K562 (cell line): ENCODE data around the gene KRT14. TPM values are rescaled to one million over a fixed set of nuclear protein-coding genes. Genes with fewer than 3 reads are reported as not detected.

ENCODE experiments used
- ATAC-seq: fragments of 200-7000 bp; cut with Tn5 transposase; 3 replicates; pipeline ENCODE4 v1.9.1; 2020; ENCODE audit warnings: moderate library complexity
- BruUV-seq: library from RNA; stranded (reverse); fragments of 400-500 nt; replicated peaks from 2 replicates; lab custom pipeline; 2021; lab: Mats Ljungman, UMichigan
- CTCF ChIA-PET: fragments of 300-600 bp; formaldehyde crosslinking; extraction: SDS; loops from one replicate; lab custom pipeline; 2021; ENCODE audit warnings: low intra/inter-chr PET ratio; lab: Yijun Ruan, JAX
- POLR2A ChIA-PET: fragments of 300-600, 350-650 bp; sonication (Branson Sonifier 250); formaldehyde crosslinking; extraction: SDS; loops from one replicate; lab custom pipeline; 2021; ENCODE audit warnings: antibody characterized with exemption, inconsistent platforms; lab: Yijun Ruan, JAX
- DNase-seq, 4 experiments: peaks; one replicate each; pipeline versions ENCODE4 v3.0.0 to v3.0.0-alpha.2; 2011 to 2018; ENCODE audit warnings: low spot score in 3 of 4, mixed read lengths in 3 of 4; ENCODE audit errors: extremely low read depth in 1 of 4
- FAIRE-seq: peaks from 2 replicates; lab custom pipeline; 2011; peaks lifted over from hg19 to GRCh38; lab: Jason Lieb, UNC
- H2AFZ ChIP-seq: 2 replicates; pipeline ENCODE4 v1.6.0; 2011; ENCODE audit warnings: low read depth, low read length, control low read depth, inconsistent platforms
- H3K27ac ChIP-seq: fragments of 200-600 bp; 3 replicates; pipeline ENCODE4 v1.8.0; 2011; ENCODE audit warnings: low read depth, mild to moderate bottlenecking, control low read depth, inconsistent platforms, low read length, moderate library complexity, mixed read lengths; ENCODE audit errors: extremely low read depth
- H3K27me3 ChIP-seq, 2 experiments: fragments of 300-600 bp in 1 of 2; 2 replicates in 1 of 2; 3 replicates in 1 of 2; pipeline versions ENCODE4 v1.6.0 to v1.8.0; 2011; ENCODE audit warnings: inconsistent platforms in 2 of 2, low read length in 2 of 2, mild to moderate bottlenecking in 1 of 2, mixed read lengths in 1 of 2, moderate library complexity in 1 of 2; ENCODE audit not compliant: control insufficient read depth in 2 of 2, insufficient read depth in 2 of 2
- H3K36me3 ChIP-seq: fragments of 300-600 bp; 3 replicates; pipeline ENCODE4 v1.8.0; 2011; ENCODE audit warnings: mild to moderate bottlenecking, low read length, inconsistent platforms; ENCODE audit not compliant: control insufficient read depth, insufficient read depth
- H3K4me1 ChIP-seq, 2 experiments: fragments of 200-600 bp in 1 of 2; replicated peaks in 1 of 2; 2 replicates in 1 of 2; 3 replicates in 1 of 2; pipeline versions ENCODE4 v1.5.1 to v1.8.0; 2011; ENCODE audit warnings: inconsistent platforms in 2 of 2, low read length in 2 of 2, mild to moderate bottlenecking in 1 of 2, mixed read lengths in 1 of 2, moderate library complexity in 1 of 2; ENCODE audit not compliant: control insufficient read depth in 2 of 2, insufficient read depth in 2 of 2
- H3K4me2 ChIP-seq: 2 replicates; pipeline ENCODE4 v1.6.1; 2011; ENCODE audit warnings: low read length, control low read depth, inconsistent platforms, mixed read lengths; ENCODE audit not compliant: insufficient read depth
- H3K4me3 ChIP-seq: fragments of 200-600 bp; sonication (generic), shearing (Covaris generic); 2 replicates; pipeline ENCODE4 v1.5.1; 2016; ENCODE audit warnings: control low read depth, inconsistent platforms
- H3K79me2 ChIP-seq: fragments of 200-600 bp; 3 replicates; pipeline ENCODE4 v1.8.0; 2011; ENCODE audit warnings: low read length, inconsistent platforms; ENCODE audit not compliant: control insufficient read depth, insufficient read depth
- H3K9ac ChIP-seq, 2 experiments: 2 replicates each; pipeline versions ENCODE4 v1.6.0 to v1.6.1; 2011; ENCODE audit warnings: low read depth in 2 of 2, low read length in 2 of 2, control low read depth in 1 of 2, inconsistent platforms in 1 of 2, mild to moderate bottlenecking in 1 of 2, mixed read lengths in 1 of 2; ENCODE audit not compliant: insufficient read depth in 1 of 2
- H3K9me1 ChIP-seq: one replicate; pipeline ENCODE4 v1.6.0; 2011; ENCODE audit warnings: inconsistent platforms, mild to moderate bottlenecking, low read length, moderate library complexity; ENCODE audit not compliant: control insufficient read depth, insufficient read depth
- H3K9me3 ChIP-seq: replicated peaks from 2 replicates; pipeline ENCODE4 v1.5.1; 2011; ENCODE audit warnings: low read depth, low read length, inconsistent platforms; ENCODE audit not compliant: control insufficient read depth, insufficient read depth
- H4K20me1 ChIP-seq: replicated peaks from 2 replicates; pipeline ENCODE4 v1.6.1; 2011; ENCODE audit warnings: low read length, inconsistent platforms, mixed read lengths; ENCODE audit not compliant: control insufficient read depth, insufficient read depth
- EZH2 ChIP-seq: IDR thresholded peaks from 2 replicates; pipeline ENCODE4 v1.6.1; 2012; ENCODE audit warnings: low read depth, mild to moderate bottlenecking, inconsistent platforms, low read length, borderline replicate concordance
- KAT2B ChIP-seq: IDR thresholded peaks from one replicate; pipeline ENCODE4 v1.6.1; 2012; ENCODE audit warnings: low read depth, mild to moderate bottlenecking, control low read depth, inconsistent platforms, low read length, moderate library complexity
- MEIS2 ChIP-seq: fragments of 450-650 bp; IDR thresholded peaks from 2 replicates; pipeline ENCODE4 v1.6.1; 2014; ENCODE audit warnings: mild to moderate bottlenecking; ENCODE audit not compliant: partially characterized antibody
- TAF15 ChIP-seq: fragments of 200-400 bp; formaldehyde crosslinking; IDR thresholded peaks from 2 replicates; pipeline ENCODE4 v1.6.1; 2017; ENCODE audit warnings: mild to moderate bottlenecking, low read depth, low read length, moderate library complexity
- ZNF175 ChIP-seq: fragments of 200-800 bp; sonication (Bioruptor generic); IDR thresholded peaks from 2 replicates; pipeline ENCODE4 v1.6.1; 2016; ENCODE audit warnings: low read depth, mild to moderate bottlenecking, missing genetic modification characterization, missing compliant biosample characterization
- WGBS: fragments of 100-300 bp; shearing (Covaris generic); methylation state at CpG from one replicate; pipeline ENCODE4 v1.1.6; 2016; ENCODE audit warnings: low coverage, mixed read lengths; ENCODE audit not compliant: insufficient coverage; ENCODE audit errors: missing lambda C conversion rate; 5-methylcytosine and 5-hydroxymethylcytosine counted together
- in situ Hi-C: fragments of 300-500 bp; cut with MboI; formaldehyde crosslinking; loops from 4 replicates; pipeline ENCODE4 v1.15.0; 2018; ENCODE audit warnings: inconsistent platforms, mixed read lengths
- intact Hi-C: fragments of 100-400 bp; cut with micrococcal nuclease; formaldehyde crosslinking; loops from 2 replicates; pipeline ENCODE4 v1.14.2; 2022
- polyA plus RNA-seq, 8 experiments: library from polyadenylated mRNA; depleted of rRNA in 4 of 8; stranded (reverse) in 5 of 8; unstranded in 3 of 8; fragments of >200 nt; fragmentation: Nextera tagmentation in 2 of 8; fragmentation: Illumina TruSeq in 1 of 8; extraction: Ambion mirVana in 2 of 8; extraction: Trizol in 1 of 8; gene quantifications; 2 replicates each; pipeline versions ENCODE4 v1.2.1 to v1.2.3, GENCODE V29; 2011 to 2014; ENCODE audit warnings: inconsistent platforms in 1 of 8, missing spikeins in 1 of 8
- total RNA-seq, 7 experiments: library from RNA; depleted of rRNA in 6 of 7; stranded (reverse); fragments of >200 nt in 6 of 7; fragmentation: Illumina TruSeq in 2 of 7; extraction: Trizol in 2 of 7; gene quantifications; 2 replicates each; pipeline versions ENCODE4 v1.2.1 to v1.2.3, GENCODE V29; 2011 to 2021; ENCODE audit warnings: low replicate concordance in 1 of 7
- TF ChIP-seq, protein P1 (sequence below): fragments of 200-800 bp; sonication (Bioruptor generic); IDR thresholded peaks from 2 replicates; pipeline ENCODE4 v1.6.1; 2016; ENCODE audit warnings: missing genetic modification characterization, missing compliant biosample characterization
- TF ChIP-seq, protein P2 (sequence below): fragments of 450-650 bp; IDR thresholded peaks from 2 replicates; pipeline ENCODE4 v1.6.1; 2016
- TF ChIP-seq, protein P3 (sequence below), 3 experiments: IDR thresholded peaks in 2 of 3; conservative IDR thresholded peaks in 1 of 3; 2 replicates each; pipeline ENCODE4 v1.5.1; 2011 to 2012; ENCODE audit warnings: low read length in 3 of 3, mild to moderate bottlenecking in 3 of 3, control low read depth in 2 of 3, improper control_type of control experiment in 1 of 3, inconsistent platforms in 1 of 3, low read depth in 1 of 3, mixed read lengths in 1 of 3, moderate library complexity in 1 of 3; ENCODE audit not compliant: insufficient read depth in 2 of 3

The KRT14 gene
- total and polyA plus RNA-seq, 9 of the 15 experiments (the other 6 are each of a cell fraction or from before 2014, with no cell fraction given), result 0.22 TPM; not detected in 8

DNA sequence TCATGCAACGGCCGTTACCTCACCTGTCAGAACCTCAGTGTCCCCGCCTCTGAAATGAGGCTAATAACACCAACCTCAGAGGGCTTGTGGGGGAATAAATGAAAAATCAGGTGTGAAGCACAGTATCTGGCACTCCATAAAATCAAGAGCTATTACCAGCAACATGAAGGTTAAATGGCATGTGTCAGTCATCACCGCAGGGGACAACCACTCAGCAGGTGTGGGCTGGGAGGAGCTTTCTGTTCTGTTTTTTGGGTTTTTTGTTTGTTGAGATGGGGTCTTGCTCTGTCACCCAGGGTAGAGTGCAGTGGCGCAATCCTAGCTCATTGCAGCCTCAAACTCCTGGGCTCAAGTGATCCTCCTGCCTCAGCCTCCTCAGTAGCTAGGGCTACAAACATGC lies 41.8 kb downstream of the KRT14 start:
- Histone ChIP-seq H3K27me3 (no peaks in the 10 kb centered on the region), H3K4me3 (no peak overlapping the region), H3K79me2 (no peaks in the 10 kb centered on the region), H3K36me3 (no peaks in the 10 kb centered on the region), H3K27ac (no peak overlapping the region), H2AFZ (peak overlapping the region; percentile 80), H3K4me1 (peaks cover 38 to 40% of the 10 kb centered on the region in 2 experiments), H3K4me2 (no peak overlapping the region), H3K9ac (no peak overlapping the region; a peak in 1 of 4 replicates), H3K9me3 (no peaks in the 10 kb centered on the region), H3K9me1 (no peaks in the 10 kb centered on the region), H4K20me1 (no peaks in the 10 kb centered on the region)
- BruUV-seq, result no TSS peak
- no peak for DNase-seq
- TF ChIP-seq MEIS2, result peak; percentile 7
- TF ChIP-seq, protein P1, sequence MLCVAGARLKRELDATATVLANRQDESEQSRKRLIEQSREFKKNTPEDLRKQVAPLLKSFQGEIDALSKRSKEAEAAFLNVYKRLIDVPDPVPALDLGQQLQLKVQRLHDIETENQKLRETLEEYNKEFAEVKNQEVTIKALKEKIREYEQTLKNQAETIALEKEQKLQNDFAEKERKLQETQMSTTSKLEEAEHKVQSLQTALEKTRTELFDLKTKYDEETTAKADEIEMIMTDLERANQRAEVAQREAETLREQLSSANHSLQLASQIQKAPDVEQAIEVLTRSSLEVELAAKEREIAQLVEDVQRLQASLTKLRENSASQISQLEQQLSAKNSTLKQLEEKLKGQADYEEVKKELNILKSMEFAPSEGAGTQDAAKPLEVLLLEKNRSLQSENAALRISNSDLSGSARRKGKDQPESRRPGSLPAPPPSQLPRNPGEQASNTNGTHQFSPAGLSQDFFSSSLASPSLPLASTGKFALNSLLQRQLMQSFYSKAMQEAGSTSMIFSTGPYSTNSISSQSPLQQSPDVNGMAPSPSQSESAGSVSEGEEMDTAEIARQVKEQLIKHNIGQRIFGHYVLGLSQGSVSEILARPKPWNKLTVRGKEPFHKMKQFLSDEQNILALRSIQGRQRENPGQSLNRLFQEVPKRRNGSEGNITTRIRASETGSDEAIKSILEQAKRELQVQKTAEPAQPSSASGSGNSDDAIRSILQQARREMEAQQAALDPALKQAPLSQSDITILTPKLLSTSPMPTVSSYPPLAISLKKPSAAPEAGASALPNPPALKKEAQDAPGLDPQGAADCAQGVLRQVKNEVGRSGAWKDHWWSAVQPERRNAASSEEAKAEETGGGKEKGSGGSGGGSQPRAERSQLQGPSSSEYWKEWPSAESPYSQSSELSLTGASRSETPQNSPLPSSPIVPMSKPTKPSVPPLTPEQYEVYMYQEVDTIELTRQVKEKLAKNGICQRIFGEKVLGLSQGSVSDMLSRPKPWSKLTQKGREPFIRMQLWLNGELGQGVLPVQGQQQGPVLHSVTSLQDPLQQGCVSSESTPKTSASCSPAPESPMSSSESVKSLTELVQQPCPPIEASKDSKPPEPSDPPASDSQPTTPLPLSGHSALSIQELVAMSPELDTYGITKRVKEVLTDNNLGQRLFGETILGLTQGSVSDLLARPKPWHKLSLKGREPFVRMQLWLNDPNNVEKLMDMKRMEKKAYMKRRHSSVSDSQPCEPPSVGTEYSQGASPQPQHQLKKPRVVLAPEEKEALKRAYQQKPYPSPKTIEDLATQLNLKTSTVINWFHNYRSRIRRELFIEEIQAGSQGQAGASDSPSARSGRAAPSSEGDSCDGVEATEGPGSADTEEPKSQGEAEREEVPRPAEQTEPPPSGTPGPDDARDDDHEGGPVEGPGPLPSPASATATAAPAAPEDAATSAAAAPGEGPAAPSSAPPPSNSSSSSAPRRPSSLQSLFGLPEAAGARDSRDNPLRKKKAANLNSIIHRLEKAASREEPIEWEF (CRISPR knock-in tag), result no peak
- TF ChIP-seq TAF15, result no peak
- TF ChIP-seq, protein P2, sequence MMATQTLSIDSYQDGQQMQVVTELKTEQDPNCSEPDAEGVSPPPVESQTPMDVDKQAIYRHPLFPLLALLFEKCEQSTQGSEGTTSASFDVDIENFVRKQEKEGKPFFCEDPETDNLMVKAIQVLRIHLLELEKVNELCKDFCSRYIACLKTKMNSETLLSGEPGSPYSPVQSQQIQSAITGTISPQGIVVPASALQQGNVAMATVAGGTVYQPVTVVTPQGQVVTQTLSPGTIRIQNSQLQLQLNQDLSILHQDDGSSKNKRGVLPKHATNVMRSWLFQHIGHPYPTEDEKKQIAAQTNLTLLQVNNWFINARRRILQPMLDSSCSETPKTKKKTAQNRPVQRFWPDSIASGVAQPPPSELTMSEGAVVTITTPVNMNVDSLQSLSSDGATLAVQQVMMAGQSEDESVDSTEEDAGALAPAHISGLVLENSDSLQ, result peak; percentile 39; the same call in 1 of the 2 replicates
- no peak for TF ChIP-seq ZNF175 (CRISPR knock-in tag)
- no peak for TF ChIP-seq KAT2B
- TF ChIP-seq, protein P3, sequence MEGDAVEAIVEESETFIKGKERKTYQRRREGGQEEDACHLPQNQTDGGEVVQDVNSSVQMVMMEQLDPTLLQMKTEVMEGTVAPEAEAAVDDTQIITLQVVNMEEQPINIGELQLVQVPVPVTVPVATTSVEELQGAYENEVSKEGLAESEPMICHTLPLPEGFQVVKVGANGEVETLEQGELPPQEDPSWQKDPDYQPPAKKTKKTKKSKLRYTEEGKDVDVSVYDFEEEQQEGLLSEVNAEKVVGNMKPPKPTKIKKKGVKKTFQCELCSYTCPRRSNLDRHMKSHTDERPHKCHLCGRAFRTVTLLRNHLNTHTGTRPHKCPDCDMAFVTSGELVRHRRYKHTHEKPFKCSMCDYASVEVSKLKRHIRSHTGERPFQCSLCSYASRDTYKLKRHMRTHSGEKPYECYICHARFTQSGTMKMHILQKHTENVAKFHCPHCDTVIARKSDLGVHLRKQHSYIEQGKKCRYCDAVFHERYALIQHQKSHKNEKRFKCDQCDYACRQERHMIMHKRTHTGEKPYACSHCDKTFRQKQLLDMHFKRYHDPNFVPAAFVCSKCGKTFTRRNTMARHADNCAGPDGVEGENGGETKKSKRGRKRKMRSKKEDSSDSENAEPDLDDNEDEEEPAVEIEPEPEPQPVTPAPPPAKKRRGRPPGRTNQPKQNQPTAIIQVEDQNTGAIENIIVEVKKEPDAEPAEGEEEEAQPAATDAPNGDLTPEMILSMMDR (IDR thresholded peaks at IDR 0.05 in 2 of 3, conservative IDR thresholded peaks at IDR 0.05 in 1 of 3; ENCODE audit: insufficient read depth in 2 of 3, low read depth in 1 of 3, low read length in 3 of 3), result no peak
- TF ChIP-seq EZH2, result no peak
- intact Hi-C loops (no loop called here), in situ Hi-C loops (loop anchor here (5.0 kb wide), 3 partner anchors 58 to 743 kb away; partner anchors contain the start of gene KRT36)
- no peak for FAIRE-seq
- CTCF ChIA-PET, result no interaction called here
- WGBS, result 89% methylated on average over 5 of the region's 5 CpGs
- POLR2A ChIA-PET, result interaction anchor here (0.6 to 1.2 kb wide), 5 partner anchors 8 to 174 kb away, joined by 3 to 5 read pairs (median 3); no protein-coding TSS in a partner anchor
- ATAC-seq, result no peak
